ENCODE data around the gene ZFC3H1.

The ZFC3H1 gene

GRCh38 chr12:71610031-71610795, 53.4 kb downstream of the ZFC3H1 start:
- H3K27me3 ChIP-seq = no peaks in the 10 kb centered on the region
- TF ChIP-seq CTCF (IDR thresholded peaks at IDR 0.05) = no peak

GRCh38 chr12:71607494-71608330, 55.9 kb downstream of the ZFC3H1 start:
- intact Hi-C loops (cut with DNase I; ENCODE audit: low total_unique reads) = no loop called here

More at GRCh38 chr12:71610031-71610795, 53.4 kb downstream of the ZFC3H1 start:
- intact Hi-C loops (cut with DNase I; ENCODE audit: low total_unique reads) = loop anchor here (10.0 kb wide), 1 partner anchor 575 kb away; no protein-coding TSS in a partner anchor
- peaks cover 59 to 85% (median 68%) of the 10 kb centered on the region in 3 donors for H3K36me3 ChIP-seq
- DNase-seq = no peak
- H3K4me3 ChIP-seq = no peak overlapping the region
- no peaks in the 10 kb centered on the region for H3K9me3 ChIP-seq
- H3K4me1 ChIP-seq = peaks cover 0 to under 1% (median 0%) of the 10 kb centered on the region in 4 donors
- H3K27ac ChIP-seq = no peak overlapping the region

GRCh38 chr12:71605039-71605438, 58.6 kb downstream of the ZFC3H1 start:
- Histone ChIP-seq H3K36me3 (peaks cover 22 to 36% (median 25%) of the 10 kb centered on the region in 3 donors), H3K4me1 (peaks cover 5 to 46% (median 14%) of the 10 kb centered on the region in 4 donors), H3K9me3 (no peaks in the 10 kb centered on the region), H3K27me3 (no peaks in the 10 kb centered on the region), H3K4me3 (no peak overlapping the region), H3K27ac (no peak overlapping the region)
- intact Hi-C loops (cut with DNase I; ENCODE audit: low total_unique reads) = no loop called here
- TF ChIP-seq CTCF (IDR thresholded peaks at IDR 0.05) = no peak
- DNase-seq = no peak

More at GRCh38 chr12:71607494-71608330, 55.9 kb downstream of the ZFC3H1 start:
- no peaks in the 10 kb centered on the region for H3K27me3 ChIP-seq
- H3K4me1 ChIP-seq = peaks cover 0 to 25% (median 4%) of the 10 kb centered on the region in 4 donors
- no peak overlapping the region for H3K4me3 ChIP-seq
- TF ChIP-seq CTCF (IDR thresholded peaks at IDR 0.05) = no peak
- H3K9me3 ChIP-seq = no peaks in the 10 kb centered on the region
- no peak for DNase-seq
- H3K27ac ChIP-seq = no peak overlapping the region
- H3K36me3 ChIP-seq = peaks cover 43 to 63% (median 44%) of the 10 kb centered on the region in 3 donors

GRCh38 chr12:71602761-71603577, 60.7 kb downstream of the ZFC3H1 start:
- H3K27me3 ChIP-seq = no peaks in the 10 kb centered on the region
- H3K4me3 ChIP-seq = no peak overlapping the region
- peaks cover 10 to 15% (median 11%) of the 10 kb centered on the region in 3 donors for H3K36me3 ChIP-seq
- TF ChIP-seq CTCF (IDR thresholded peaks at IDR 0.05) = no peak
- H3K27ac ChIP-seq = no peak overlapping the region
- DNase-seq = no peak
- H3K9me3 ChIP-seq = no peaks in the 10 kb centered on the region
- H3K4me1 ChIP-seq = peaks cover 5 to 46% (median 14%) of the 10 kb centered on the region in 4 donors
- intact Hi-C loops (cut with DNase I; ENCODE audit: low total_unique reads) = no loop called here

- intact Hi-C loops (cut with DNase I; ENCODE audit: low total_unique reads) = no loop called here
- H3K27me3 ChIP-seq = no peaks in the 10 kb centered on the region
- no peak overlapping the region for H3K4me3 ChIP-seq
- no peak for DNase-seq
- no peak for TF ChIP-seq CTCF (IDR thresholded peaks at IDR 0.05)
- no peaks in the 10 kb centered on the region for H3K9me3 ChIP-seq
- peaks cover 0 to 3% (median under 1%) of the 10 kb centered on the region in 3 donors for H3K36me3 ChIP-seq
- no peak overlapping the region for H3K27ac ChIP-seq
- H3K4me1 ChIP-seq = peaks cover 5 to 46% (median 14%) of the 10 kb centered on the region in 4 donors
Measured at GRCh38 chr12:71601546-71601945, 62.1 kb downstream of the ZFC3H1 start.

Data from tibial artery (tissue), 4 donors.